8988T (cell line): ENCODE data around the gene IGF1R.

Source experiments
- DNase-seq: peaks from one replicate; pipeline ENCODE4 v3.0.0; 2011

Gene IGF1R

GRCh38 chr15:98708037-98708590, 59.8 kb downstream of the IGF1R start:
- DNase-seq, result no peak

DNA sequence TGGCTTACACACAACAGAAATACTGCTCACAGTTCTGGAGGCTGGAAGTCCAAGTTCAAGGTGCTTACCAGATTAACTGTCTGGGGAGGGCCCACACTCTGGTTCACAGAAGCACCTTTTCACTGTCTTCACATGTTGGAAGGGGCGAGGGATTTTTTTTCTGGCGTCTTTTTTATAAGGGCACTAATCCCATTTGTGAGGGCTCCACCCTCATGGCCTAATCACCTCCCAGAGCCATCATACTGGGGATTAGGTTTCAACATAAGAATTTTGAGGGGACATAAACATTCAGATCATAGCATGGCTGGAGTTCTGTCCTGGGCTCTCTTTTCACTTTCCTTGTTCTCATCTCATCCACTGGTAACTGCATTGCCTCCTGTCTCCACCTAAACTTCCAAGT, 63.5 kb downstream of the IGF1R start:
- no peak for DNase-seq

DNA sequence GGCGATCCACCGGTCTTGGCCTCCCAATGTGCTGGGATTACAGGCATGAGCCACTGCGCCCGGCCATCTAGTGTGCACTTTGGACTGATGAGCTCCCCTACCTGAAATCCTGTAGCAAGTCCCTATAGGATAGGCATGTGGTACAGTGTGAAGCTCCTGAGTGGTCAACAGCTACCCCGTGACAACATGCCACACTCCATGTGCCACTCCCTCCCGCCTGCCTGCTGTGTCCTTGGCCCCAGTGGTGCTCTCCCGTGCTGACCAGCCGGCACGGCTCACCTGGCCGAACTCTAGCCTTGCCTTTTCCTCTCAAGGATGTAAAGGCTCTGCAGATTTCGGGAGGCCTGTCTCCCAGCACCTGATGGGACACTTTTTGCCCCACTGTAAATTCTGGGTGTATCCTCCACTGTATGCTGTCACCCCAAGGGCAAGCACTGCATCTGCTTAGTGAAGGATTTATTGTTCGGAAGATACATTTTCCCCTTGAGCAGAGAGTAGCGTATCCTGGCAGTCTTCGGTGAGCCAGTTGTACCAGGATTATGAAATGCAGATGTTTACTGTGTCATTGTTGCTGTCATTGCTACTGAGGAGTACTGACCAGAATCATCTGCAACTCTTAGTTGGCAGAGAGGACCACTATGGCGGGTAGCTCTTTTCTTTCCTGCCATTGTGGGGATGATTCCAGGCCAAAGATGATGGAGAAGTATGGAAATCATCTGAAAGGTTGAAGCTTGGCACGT, 64.7 kb downstream of the IGF1R start:
- DNase-seq, result no peak

GRCh38 chr15:98713585-98714001, 65.3 kb downstream of the IGF1R start:
- no peak for DNase-seq

- DNase-seq, result no peak
Measured at GRCh38 chr15:98714922-98715321, 66.6 kb downstream of the IGF1R start.

DNA sequence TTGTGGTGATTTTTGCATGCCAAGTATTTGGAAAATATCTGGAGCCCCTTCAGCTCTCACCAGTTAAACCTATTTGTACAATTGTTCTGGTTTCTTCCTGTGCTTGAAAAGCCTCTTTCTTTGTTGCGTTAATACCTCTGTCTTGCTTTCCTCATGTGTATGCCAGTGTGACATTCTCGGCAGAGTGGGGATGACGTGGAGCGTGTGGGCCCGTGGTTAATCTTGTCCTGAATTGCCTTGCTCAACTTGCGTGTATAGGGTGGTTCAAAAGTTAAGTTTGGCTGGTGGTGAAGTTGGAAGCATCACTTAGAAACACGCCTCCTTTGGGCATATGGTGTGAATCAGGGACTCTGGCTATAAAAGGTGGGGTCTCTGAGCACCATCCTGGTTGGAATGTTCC, 67.1 kb downstream of the IGF1R start:
- no peak for DNase-seq

GRCh38 chr15:98715890-98716443, 67.6 kb downstream of the IGF1R start:
- DNase-seq, result no peak

DNA sequence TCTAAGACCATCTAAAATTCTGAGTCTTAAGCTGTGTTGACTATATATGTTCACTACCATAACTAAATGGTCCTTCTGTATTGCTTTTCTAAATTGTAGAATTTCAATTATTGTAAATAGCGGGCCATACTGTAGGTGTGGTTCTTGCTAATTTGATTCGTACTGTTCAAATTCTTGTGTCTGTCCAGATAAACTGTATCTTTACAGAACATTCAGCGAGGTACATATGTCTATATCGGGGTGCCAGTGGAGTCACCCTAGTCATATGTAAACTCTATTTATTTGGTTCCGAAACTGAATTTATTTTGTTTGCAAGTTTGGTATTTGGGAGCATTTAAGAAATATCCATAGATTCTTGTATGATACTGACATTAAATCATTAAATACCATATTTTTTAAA, 69.0 kb downstream of the IGF1R start:
- no peak for DNase-seq

- no peak for DNase-seq
Measured at GRCh38 chr15:98717942-98718341, 69.6 kb downstream of the IGF1R start.

DNA sequence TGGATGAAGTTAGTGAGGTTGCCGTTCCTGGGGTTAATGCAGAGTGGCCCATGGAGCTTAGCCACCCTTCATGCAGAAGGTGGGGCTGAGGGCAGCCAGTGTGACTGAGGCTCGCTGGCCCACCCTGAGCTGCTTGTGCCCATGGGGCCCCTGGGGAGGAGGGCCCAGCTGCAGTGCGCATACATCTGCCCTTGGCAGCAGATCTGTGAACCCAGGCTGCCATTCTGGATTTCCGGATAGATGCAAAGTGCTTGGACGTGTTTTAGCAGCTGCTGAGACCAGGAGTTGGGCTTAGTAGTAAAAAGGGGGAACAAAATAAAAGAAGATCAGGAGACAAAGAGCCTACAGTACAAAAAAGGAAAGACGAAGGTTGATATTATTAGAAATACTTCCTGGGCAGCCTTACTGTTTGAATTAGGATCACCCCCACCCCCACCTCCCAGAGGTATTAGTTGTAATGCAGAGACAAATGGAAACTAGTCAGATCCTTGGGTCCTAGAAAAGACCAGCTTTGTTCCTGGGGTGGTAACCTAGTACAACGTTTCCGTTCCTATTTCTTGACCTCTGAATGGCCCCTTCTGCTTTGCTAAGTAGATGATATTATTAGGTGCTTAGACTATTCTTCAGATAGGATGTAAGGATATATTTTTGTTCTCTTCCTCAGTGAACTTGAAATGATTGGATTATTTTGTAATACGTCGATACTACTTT, 70.2 kb downstream of the IGF1R start:
- no peak for DNase-seq

GRCh38 chr15:98719137-98719740, 70.9 kb downstream of the IGF1R start:
- no peak for DNase-seq

DNA sequence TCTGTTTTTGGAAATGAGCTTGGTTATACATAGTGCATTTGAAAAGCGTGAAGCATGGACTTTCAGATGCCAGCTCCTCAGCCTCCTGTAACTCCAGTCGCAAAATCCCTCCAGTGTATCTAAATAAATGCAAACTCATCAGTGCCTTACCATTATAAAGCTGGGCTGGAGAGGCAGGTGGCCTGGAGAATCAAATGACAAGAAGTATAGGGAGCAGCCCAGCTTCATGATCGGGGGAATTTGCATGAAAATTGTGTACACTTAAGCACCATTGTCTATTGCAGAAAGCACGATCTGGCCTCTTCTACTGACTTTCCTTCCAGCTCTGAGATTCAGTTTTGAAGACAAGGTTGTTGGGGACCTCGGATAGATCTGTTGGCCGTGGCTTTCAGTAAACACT, 71.7 kb downstream of the IGF1R start:
- no peak for DNase-seq

GRCh38 chr15:98720577-98721565, 72.5 kb downstream of the IGF1R start:
- DNase-seq, result no peak

DNA sequence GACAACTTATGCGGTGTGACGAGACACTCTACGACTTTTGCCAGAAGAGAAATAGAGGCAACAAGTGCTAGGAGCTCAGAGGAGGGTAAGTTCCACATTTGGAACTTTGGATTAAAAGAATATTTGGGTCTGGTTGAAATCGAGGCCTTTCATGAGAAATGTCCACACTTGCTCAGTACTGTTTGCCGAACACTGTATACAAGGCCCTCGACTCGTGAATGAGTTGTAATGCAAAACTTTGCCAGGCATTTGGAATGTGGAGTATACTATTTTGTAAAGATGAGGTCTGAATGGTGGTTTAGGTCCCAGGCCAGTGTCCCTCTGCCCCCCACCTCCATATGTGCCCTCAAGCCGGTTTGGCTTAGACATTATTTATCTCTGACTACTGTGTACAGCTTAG, 73.9 kb downstream of the IGF1R start:
- no peak for DNase-seq

GRCh38 chr15:98722645-98723044, 74.3 kb downstream of the IGF1R start:
- DNase-seq, result no peak

DNA sequence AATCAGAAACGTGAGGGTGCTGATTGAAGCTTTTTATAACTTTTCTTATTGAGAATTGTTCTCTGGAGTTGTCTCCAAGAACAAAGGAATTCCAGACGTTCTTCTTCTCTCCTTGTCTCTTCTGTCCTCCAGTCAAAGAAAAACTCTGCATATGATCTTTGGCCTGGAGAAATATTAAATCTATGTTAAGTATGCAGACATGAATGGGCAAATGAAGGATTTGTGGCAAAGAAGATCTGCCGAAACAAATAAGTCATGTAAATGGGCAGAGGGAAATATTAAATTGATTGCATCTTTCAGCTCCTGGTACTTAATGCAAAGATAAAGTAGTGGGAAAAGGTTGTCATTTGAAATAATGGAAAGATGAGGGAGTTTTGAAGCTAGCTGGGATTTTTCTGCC, 74.9 kb downstream of the IGF1R start:
- no peak for DNase-seq

- DNase-seq, result no peak
Measured at GRCh38 chr15:98724048-98724447, 75.7 kb downstream of the IGF1R start.

DNA sequence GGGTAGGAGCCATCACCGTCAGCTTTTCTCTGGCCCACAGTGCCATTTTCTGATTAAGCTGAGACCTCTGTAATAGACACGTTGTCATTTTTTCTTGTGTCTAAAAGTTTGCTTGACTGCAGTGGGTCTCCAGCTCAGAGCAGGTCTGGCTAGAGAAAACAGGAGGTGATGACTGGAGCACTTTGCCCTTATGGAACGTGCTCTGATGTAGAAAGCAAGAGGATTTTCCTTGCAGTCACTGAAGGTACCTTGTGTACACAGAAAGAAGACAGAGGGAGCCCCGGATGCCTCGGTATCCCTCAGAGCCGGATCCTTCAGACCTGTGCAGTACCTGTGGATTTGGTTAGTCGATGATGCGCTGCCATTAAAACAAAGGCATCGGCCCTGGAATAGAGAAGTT, 76.2 kb downstream of the IGF1R start:
- no peak for DNase-seq

GRCh38 chr15:98725874-98726273, 77.5 kb downstream of the IGF1R start:
- no peak for DNase-seq

DNA sequence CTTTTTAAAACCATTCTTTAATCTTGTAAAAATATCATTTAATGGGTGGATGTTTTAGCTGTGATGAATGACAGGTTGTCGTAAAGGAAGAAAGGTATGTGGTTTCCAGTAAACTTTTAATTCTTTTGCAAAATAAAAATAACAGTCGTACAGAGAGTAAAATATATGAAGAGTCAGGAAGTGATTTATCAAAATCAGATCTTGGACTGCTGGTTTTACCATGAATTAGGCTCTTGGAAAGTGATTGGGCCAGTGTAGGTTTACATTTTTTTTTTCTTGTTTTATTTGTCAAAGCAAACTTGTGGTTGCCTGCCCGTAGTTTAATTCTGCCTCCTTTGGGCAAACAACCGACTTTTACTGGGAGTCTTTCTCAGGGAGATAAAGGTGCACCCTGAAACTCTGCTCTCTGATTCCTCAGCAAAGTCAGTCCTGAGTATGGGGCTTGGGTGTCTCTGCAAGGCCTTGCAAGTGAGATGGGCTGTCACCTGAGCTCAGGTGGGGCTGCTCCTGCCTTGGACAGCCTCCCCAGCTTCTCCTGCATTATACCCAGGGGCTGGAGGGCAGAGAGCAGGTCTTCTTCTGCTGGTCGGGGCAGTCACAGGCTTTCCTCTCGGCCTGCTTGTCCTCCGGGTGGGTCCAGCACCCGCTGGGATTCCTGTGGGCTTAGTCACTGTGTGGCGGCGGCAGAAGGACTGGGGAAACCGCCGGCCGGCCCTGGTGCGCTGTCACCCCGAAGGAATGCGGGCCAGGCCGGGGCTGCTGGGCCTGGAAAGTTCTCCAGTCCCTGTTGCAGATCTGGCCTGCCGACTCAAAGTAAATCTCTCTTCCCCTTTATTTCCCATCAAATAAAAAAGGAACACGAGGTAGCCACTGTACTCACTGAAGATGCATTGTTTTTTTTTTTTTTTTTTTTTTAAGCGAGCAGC, 79.0 kb downstream of the IGF1R start:
- DNase-seq, result peak; percentile 57
